Measurements from ENCODE around the gene RPS15.
"Not testable (repeated sequence)": the region's sequence is repeated elsewhere in the genome, so short reads cannot be mapped to it uniquely, and the experiment has no call there.

The RPS15 gene

DNA sequence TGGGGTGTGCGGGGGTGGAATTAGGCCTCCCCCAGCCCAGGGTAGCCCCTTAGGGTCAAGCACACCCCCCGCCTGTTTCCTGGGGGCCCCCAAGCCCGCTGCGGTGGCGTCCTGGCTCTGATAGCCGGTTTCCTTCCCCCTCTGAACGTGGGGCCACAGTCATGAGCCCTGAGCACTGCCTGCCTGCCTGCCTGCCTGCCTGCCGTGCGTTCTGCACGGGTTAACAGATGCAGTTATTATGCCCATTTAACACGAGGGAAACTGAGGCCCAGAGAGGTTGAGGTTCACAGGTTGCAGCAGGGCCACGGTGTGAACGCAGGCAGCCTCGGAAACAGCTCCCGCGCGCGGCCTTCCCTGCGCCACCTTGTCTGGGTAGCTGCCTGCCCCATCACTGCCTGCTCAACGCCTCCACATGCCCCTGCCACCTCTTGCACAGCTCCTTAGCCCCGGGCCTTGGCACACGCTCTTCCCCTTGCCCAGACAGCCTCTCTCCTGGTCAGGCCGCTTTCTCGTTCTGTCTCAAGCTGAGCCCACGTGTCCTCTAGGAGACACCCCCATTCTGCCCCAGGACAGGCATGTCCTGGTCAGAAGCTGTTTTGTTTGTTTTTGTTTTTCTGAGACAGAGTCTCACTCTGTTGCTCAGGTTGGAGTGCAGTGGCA, 35.7 kb upstream of the RPS15 start:
- no peak for DNase-seq

DNA sequence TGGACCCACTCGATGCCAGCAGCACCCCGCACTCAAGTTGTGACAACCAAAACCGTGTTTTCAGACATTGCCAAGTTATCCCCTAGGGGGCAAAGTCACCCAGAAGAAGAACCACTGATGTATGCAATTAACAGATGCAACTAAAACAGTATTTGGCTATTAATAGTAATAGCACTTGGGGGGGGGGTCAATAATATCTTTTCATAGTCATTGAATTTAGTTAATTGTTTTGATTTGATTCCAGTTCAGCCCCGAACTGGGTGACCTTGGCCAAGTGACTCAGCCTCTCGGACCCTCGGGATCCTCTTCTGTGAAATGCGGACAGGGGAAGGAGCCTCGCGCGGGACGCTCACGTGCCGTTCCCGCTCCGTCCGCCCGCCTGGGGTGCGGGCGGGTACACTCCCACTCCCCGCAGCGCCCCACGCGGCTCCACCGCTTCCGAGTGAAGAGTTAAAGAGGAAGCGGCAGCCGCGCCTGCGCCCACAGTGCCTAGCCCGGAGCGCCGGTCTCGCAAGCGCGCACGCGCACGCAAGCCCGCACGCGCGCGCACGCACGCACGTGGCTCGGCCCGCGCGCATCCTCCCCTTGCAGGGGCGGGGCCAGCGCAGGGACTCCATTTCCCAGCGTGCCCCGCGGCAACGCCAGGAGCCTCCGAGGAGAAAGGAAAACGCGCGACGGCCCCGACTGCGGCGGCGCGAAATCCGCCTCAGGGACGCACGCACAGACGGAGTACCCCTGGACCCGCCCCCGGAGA, 31.2 kb upstream of the RPS15 start:
- DNase-seq: peak; percentile 87 to 89

DNA sequence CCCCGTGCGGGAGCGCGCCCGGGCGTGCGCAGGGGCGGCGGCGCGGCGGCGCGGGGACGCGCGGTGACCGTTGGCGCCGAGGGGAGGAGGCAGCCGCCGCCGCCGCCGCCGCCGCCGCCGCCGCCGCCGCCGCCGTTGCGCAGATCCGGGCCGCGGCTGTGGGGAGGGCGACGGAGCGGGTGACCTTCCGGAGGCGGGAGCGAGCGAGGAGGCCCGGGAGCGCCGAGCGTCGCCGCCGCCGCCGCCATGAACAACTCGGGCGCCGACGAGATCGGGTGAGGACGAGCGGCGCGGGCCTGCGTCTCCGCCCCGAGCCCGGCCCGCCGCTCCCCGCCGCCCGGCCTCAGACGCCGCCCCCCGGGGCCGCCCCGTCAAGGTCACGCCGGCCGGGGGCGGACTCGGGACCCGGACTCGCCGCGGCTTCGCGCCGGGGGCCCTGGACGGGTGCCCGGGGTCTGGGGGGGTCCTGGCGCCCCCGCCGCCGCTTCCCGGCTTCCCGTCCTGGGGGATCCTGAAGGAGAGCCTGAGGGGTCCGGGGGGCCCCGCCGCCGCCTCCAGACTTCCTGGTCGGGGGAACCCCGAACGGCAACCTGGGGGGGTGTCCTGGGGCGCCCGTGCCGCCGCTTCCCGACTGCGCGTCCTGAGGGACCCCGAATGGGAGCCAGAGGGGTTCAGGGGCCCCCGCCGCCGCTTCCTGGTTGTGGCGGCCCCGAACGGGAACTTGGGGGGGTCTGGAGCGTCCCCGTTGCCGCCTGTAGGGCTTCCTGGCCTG, 30.5 kb upstream of the RPS15 start, which contains the start of gene DAZAP1:
DAZAP1 (plus strand) TSS at position 59 of the 772 bp plus-strand sequence; CDS start at position 247, 188 bp downstream.
- peak in 1 of 2 donors; percentile 25 for DNase-seq

DNA sequence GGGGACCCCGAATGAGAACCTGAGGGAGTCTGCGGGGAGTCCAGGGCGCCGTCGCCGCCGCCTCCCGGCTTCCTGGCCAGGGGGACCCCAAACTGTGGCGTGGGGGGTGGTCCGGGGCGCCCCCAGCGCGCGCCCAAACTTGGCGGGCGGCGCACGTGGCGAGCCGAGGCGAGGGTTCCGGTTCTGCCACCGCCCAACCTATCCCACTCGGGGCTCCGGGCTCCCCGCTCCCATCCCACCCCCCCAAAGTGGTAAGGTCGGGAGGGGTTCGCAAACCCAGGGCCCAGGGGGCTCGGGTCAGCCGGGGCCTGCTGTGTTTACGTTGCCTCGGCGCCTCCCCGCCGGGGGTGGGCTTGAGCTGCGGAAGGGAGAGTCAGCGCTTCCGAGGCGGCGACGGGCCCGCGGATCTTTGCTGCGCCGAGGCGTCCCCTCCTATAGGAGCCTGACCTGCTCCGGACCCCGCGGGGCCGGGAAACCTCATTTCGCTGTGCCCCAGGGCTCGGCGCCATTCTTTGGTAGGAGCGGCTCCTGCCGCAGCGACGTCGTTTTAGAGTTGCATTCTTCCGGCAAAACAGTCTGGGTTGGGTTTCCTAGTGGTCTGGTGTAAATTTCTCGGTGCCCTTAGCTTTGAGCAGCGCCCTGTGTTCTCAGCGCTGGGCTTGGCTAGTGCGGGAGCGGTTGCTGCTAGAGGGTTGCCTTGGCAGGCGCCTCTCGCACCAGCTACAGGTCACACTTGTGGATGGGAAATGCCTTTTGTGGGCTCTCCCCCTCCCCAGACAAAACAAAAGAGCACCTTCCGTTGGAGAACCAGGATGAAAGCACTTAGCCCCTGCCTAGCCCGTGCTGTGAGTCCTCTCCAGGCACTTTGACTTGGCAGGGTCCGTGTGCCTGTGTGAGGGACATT, 29.6 kb upstream of the RPS15 start:
- peak in 1 of 2 donors; percentile 28 for DNase-seq

DNA sequence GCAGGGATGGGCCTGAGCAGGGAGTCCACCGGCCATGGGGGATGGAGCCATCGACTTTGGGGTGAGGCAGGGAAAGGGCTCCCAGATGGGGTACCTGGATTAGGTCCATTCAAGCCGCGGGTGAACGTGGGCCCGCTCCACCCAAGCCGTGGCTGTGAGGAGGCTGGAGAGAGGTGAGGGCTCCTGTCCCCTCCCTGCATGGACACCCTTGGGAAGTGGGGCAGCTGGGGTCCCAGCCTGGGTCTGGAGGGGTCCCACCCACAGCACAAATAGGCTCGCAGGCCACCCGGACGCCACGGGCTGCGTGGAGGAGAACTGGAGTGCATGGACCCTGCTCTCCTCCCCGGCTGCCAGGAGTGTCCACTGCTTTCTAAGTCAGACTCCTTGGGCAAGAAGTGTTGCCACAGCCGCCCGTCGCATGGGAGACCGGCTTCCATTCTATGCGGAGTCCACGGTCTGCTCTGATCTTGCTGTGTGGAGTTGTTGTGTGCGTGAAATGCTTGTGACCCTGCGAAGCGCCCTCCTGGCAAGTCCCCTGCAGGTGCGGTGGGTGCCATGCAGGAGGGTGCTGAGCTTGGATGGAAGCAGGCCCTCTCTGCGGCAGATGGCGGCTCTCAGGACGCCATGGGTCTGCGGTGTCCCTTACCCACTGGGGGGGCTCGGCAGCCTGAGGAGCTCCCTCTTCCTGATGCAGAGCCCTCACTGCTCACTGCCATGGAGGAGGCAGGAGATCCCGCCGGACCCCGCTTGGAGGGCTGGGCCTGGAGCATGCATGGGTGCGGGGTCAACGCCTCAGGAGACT, 28.8 kb upstream of the RPS15 start:
- no peak for DNase-seq

DNA sequence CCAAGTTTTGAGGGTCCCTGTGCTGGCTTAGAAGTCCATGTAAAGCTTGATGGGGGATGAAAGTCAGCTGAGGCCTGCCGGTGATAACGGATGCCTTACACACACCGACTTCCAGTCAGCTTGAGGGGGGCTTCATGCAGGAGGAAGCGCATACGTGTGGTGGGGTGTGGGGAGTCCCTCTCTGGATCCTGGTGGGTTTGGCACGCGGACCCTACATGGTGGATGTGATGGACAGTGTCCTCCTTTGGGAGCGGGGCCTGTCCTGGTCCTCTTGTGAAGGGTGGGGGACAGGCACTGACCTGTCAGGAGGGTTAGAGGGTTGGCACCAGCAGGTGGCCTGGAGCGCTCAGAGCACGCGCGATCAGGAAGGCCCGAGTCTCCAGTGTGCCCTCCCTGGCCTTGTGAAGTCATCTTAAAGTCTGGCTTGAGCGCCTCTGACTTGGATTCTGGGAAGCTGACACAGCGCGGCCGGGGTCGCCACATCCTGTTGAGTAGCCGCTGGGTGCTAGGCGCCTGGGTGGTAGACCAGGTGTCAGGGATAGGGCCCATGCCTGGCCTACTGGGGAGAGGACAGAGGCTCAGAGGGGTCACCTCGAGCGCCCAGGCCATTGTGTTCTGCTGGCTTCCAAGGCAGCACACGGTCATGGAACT, 27.9 kb upstream of the RPS15 start:
- no peak for DNase-seq

DNA sequence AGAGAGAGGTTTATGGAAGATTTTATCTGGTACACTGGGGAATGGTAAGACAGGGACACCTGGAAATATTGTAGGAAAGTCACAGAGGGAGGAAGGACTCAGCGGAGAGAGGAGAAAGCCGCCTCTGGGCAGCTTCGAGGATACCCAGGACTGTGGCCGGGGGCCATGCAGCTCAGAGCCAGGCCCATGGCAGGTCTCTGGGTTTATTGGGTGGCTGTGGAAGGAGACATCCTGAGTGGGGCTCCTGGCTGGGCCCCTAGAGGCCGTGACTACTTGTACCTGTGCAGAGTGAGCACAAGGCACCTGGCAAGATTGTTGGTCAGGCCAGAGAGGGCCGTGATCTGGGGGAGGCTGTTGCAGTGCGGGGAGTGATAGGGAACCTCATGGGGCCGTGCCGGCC, 27.4 kb upstream of the RPS15 start:
- no peak for DNase-seq

DNA sequence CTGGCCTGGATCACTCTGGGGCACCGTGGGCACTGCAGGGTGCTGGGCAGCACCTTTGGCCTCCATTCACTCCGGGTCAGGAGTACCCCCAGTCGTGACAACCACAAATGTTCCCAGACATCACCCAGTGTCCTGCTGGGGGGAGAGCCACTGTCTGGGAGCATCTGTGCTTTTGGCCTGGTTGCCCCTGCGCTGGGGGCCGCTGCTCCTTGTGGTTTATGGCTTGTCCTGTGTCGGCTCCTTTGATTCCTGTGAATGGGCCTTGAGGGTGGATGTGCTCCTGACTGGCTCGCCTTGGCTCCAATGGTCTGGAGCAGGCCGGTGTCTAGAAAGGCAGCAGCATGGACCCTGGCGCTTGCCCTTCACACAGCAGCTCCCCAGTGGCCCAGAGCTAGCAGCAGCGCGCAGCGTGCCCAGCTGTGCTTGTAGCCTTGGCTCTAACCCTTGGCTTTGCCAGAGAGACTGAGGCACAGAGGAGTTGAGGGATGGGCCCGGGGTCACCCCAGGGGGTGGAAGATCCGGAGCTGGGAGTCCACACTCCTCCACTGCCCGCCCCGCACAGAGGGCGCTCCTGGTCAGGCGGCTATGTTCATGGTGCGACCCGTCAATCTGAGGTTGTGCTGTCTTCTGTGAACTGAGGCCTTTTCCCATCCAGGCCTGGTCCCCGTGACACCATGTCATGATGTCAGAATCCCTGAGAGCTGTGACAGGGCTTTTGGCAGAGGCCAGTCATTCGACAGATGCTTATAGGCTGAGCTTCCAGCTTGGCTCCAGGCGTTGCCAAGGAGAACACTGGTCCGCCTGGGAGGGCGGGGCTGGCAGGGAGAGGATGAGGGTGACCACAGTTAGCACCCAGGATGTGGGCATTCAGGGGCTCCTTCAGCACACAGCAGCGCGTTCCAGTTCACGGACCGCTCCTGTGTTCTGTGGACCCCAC, 26.7 kb upstream of the RPS15 start:
- DNase-seq: no peak

DNA sequence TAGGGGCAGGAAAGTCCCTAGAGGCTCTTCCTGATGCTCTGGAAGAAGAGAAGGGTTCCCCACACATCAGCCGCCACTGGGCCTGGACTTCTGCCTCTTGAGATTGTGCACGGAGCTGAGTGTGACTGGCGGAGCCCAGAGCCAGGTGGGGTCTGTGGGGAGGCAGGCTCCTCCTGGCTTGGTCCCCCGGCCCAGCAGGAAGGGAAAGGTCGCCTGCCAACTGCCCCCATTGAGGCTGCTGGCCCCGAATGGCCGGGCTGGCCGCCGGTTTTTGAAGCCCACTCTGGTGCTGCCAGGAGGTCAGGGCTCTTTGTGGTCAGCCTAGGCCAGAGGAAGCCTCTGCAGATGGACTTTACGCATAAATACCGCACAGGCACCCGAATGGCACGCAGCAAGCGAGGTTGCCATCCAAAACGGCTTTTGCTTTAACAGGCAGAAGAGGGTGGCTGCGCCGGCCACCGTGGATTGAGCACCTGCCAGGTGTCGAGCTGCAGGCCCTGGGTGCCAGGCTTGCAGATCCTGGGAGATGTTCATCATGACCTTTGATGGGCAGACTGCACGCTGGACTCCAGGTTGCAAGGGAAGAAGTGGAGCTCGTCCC, 25.8 kb upstream of the RPS15 start:
- DNase-seq: no peak

DNA sequence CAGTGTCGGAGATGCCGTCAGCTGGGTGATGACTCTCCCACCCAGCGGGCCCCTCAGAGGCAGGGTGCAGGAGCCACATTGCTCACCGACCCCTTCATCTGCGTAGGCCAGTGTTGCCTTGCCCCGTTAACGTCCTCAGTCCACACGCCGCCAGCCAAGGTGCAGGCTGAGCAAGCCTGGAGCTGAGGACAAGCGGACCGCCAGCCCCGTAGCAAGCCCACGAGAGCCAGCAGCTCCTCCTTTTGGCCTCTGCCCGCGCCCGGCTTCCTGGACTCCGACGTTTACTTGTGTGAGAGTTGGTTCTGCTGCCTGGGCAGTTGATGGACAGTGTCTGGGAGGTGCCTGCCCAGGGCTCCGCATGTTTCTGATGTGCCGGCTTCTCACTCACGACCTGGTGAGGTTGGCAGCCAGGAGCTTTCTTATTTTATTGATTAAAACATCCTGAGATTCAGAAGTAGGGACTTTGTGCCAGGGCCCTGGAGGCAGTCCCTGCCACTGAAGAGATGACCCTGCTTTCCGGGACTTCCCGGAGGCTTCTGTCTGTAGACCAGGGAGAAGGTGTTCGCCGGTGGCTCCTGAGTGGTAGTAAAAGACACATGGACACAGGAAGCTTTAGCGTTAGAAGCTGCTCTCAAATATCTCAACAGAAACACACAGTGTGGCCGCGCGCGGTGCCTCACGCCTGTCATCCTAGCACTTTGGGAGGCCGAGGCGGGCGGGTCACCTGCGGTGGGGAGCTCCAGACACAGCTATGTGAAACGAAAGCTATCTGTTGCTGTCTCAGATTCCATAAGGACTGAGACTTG, 25.0 kb upstream of the RPS15 start:
- DNase-seq: no peak

DNA sequence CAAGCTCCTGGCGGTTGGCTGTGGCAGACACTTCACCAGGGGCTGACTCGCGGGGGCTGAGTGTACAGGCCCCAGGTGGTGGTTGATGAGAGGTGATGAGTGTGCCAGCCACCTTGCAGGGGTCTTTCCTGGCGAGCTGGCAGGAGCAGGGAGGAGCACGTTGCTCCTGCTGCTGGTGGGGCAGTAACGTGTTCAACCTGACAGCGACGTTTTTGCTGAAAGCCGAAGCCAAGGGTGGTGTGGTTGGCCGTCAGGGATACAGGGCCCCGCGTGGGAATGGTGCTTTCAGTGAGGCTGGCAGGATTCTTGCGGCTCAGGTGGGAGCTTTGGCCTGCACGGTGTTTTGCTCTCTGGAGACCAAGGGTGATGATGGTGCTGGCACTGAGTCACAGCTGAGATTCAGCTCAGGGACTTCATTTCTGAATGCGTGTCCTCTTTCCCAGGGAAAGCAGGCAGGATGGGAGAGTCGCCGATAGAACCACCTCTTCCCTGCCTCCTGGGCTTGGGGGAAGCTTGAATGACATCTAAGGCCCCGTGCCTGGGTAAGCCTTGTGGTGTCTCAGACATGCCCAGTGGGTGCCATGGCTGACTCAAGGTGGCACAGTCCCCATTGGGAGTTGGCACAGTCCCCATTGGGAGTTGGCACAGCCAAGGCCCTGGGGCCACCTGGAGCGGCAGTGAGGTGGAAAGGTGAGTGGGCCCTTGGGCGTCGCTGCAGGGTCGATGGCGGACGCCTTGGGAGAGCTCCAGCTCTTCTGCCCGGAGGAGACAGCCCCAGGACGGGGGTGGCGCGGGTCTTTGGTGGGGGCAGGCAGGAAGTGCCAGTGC, 22.0 kb upstream of the RPS15 start:
- DNase-seq: no peak

DNA sequence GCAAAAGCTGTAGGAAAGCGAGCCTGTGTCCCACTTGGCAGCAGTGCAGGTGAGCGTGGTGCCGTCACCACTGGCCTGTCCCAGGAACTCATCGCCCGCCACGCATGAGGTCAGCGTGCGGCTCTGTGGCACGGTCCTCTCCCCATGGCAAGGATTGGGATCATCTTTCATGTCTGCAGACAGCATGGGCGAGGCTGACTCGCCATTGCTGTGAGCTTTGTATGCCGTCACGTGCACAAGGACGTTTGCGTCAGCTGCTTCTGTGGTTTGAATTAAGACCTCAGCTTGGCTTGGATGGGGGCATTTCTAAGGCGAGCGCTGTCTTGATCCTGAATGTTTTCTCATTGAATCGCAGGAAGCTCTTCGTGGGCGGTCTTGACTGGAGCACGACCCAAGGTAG, 21.1 kb upstream of the RPS15 start:
- DNase-seq: no peak

DNA sequence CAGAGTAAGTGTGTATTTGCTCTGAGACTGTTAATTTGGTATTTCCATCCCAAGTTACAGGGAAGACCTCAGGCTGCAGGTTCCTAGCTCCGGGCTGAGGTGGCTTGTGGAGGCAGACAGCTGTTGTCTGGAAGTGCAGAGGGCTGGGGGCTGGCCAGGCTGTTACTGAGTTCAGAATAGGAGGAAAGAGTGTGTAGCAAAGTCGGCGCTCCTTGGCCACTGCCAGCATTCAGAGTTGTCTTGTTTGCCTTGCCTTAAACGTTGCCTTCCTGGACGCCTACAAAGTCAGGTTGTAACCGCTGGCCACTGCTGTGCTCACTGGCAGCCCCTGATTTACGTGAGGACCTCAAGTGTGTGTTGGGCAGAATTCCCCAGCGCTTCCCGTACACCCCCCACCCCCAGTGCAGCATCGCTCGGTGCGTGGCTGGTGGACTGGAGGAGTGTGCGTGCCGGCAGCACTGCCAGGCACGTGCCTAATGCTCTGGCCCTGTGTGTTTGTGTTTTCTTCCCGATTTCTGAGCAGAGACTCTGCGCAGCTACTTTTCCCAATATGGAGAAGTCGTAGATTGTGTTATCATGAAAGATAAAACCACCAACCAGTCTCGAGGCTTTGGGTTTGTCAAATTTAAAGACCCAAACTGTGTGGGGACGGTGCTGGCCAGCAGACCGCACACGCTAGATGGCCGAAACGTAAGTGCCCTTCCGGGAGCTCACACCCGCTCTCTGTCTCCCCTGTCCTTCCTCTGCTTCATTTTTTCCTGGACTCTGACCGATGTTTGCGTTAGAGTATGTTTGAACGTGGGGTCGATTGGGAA, 20.3 kb upstream of the RPS15 start:
- DNase-seq: no peak

DNA sequence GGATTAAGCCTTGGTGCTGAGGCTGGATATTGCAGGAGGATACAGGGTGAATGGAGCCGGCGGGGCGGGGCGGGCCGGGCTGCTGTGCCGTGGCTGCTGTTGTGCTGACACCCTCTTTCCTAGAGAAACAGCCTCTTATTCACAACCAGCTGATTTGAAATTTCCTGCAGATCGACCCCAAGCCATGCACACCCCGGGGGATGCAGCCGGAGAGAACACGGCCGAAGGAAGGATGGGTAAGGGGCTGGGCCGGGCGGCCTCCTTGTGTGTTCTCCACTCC, 19.8 kb upstream of the RPS15 start:
- DNase-seq: no peak

DNA sequence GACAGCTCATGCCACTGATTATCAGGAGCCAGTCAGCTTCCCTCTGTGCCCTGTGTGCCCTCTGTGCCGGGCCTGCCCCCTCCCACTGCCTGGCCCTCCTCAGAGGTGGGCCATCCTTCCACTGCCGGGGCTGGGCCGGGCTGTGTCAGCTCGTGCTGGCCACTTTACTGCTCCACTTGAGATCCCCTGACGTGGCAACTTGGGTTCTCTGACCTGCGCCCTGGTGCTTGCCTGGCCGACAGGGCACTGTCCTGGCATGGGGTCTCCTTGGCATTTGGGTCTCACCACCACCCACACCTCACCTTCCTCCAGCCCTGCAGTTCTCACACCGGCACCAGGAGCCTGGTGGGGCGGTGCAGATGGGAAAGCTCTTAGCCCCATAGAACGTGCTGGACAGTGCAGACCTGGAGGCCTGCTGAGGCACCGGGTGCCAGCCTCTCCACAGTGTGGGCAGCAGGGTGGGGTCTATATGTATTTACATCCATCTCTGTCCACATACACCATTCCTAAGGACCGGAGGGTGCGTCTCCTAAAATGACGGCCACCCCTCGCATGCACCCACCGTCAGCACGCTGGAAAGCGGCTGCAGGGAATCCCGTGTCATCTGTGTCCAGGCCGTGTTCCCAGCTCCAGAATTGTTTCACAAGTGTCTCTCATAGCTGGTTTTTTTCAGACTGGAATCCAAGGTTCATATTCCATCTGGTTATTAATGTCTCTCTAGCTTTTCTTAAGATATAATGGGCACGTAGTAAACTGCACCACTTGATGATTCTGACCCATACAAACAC, 19.1 kb upstream of the RPS15 start:
- DNase-seq: no peak

DNA sequence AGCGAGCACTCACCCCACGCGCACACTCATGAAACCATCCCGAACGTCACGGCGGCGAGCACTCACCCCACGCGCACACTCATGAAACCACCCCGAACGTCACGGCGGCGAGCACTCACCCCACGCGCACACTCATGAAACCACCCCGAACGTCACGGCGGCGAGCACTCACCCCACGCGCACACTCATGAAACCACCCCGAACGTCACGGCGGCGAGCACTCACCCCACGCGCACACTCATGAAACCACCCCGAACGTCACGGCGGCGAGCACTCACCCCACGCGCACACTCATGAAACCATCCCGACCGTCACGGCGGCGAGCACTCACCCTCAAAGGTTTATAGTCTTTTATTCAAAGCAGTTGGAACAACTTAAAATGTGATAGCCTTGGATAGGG, 18.1 kb upstream of the RPS15 start:
- DNase-seq: not testable (repeated sequence)

Measured in bone marrow (tissue), 2 donors.